Effector CD4-positive, alpha-beta T cell (primary cell): Measurements from ENCODE around the gene NACC2.

ENCODE experiments used
- DNase-seq: peaks from one replicate; pipeline ENCODE4 v3.0.0-alpha.2; 2020

NACC2 gene

DNA sequence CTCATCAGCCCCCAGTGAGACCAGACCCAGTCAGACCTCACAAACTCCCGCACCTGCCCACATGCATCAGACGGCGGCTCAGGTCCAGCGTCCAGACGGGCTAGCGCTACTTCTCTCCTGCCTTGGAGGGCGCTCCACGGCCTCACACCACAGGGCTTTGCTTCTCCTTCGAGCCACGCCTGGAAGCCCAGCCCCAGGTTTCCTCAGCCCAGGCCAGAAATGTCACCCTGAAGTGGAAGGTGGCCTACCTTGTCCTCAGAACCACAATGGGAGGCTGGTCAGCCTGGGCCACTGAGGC lies 2.8 kb downstream of the NACC2 start:
- DNase-seq, result no peak

DNA sequence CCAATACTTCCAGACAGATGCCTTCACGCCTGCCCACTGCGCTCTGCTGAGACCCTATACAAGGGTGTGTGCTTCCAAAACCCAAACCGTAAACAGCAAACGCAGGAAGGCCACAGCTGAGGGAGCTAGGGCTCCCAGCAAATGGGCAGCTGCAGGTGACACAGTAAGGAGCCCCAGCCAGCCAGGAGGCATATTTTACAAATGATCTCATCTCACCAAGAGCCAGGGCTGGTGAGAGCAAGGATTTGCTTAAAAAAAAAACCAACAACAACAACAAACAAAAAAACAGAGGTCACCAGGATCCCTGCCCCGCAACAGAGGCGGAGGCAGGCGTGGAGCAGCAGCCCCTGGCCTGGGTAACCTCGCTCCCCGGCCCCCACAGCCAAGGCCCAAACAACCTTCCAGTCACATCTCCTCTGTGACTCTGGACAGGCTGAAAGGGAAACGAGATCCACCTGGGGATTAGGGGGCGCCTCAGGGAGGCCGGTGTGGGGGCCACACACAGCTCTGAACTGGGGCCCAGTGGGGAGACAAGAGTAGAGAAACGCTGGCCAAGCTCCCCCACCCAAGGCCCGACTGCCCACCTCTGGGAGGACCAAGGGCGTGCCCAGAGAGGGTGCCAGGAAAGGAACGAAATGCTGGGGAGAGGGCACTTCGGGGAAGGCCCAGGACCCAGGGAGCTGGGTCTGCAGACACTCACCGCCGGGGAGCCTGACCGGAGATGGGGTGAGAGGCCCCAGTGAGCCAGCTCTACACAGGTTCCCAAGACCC lies 3.3 kb downstream of the NACC2 start:
- DNase-seq, result no peak

DNA sequence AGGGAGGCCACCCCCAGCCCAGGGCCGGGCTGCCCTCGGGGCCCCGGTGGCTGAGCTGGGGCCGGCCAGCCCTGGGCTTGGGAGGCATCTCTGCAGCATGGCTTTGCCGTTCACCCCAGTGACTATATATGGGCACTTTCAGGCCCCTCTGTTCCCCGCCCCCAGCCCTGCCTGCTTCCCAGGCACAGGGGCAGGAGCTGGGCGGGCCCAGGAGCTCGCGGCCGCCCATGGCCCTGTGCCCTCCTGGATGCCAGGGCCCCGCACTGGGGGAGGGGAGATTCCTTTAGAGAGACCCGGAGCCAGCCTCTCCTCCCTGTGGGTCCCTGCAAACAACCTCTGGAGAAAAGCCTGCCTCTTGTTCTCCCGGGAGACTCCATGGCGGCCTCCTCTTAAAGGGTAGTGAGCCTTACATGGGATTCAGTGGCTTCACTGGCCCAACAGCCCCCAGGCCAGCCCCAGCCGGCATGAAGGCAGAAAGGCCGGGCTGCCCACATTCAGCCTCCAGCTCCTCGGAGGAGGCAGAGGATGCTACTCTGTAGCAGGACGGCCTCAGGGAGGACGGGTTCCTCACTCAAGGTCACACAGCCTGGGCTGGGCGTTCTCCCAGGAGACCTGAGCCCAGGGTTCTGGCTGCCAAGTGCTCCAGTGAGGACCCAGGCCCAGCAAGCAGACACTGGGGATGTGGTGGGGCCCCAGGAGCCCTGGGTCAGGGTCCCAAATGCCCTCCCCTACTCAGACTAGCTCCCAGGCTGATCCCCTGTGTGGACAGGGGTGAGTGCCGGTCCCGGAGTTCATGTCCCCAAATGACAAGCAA lies 4.1 kb downstream of the NACC2 start:
- DNase-seq, result no peak

DNA sequence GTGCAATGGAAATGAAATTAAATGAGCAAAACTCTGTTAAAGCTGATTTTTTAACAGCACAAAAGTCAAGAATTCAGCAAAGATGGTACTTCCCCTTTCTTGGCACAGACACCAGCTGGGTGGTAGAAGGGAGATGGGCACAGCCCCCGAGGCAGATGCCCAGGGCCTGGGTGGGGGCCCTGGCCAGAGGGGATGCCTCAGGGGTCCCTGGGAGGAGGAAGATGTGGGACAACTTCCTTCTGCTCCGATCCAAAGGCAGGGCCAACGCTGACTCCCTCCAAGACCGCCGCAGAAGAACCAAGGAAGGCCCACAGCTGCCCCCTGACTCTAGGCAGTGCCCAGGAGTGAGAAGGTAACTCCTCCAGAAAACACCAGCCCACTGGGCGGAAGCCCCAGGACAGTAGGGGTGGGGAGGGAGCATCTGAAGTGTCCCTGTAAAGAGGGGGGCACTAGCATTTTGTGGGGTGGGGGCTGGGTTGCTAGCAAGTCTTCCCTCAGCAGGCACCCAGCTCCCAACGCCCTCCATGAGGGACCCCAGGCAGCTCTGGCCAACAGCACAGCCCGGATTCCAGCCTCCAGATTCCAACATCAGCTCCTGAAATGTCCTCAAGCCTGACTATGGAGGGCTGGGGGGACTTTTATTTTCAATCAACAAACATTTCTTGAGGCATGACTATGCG lies 4.9 kb downstream of the NACC2 start:
- DNase-seq, result no peak

DNA sequence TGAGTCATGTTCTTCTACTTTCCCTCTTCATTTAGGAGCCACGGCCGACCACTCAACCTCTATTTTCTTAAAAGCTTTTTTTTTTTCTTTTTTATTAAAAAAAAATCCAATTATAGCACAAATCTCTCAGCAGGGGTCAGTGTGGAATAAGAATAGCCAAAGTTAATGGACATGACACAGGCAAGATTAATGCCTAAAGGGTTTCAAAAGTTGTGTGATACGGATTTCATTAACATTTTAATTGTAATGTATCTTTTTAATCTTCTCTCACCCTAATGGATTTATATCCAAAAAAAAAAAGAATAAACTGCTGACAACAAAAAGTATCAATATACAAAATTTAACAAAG lies 5.4 kb downstream of the NACC2 start:
- DNase-seq, result no peak

DNA sequence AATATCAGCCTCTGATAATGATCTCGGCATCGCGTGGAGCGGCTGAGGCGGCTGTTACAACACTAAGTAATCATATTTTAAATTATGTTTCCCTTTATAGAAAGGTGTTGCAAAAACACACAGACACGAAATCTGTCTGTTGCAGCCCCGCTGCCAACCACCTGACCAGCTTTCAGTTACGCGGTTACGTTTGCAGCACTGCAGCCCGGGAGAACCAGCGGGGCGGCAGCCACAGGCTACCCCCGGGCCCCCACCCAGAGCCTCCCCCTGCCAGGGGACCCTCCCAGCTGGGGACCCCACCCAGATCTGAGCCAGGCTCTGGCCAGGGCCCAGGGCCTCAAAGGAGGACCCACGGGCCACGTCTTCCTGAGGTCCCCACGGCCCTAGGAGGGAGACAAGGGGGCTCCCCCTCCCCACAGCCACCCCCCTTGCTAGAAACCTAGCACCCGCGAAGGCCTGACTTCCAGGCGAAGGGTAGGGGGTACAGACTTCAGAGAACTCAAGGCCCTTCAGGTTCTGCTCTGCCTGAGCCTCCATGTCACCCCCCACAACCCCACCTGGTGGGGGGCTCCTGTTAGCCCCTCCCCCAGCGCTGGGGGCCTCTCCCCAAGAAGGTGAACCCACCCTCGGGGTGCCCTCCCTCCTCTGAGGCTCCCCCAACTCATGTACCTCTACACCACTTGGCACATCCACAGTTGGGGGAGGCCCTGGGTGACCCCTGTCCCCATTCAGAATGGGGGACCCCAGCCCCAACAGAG lies 6.0 kb downstream of the NACC2 start:
- no peak for DNase-seq

DNA sequence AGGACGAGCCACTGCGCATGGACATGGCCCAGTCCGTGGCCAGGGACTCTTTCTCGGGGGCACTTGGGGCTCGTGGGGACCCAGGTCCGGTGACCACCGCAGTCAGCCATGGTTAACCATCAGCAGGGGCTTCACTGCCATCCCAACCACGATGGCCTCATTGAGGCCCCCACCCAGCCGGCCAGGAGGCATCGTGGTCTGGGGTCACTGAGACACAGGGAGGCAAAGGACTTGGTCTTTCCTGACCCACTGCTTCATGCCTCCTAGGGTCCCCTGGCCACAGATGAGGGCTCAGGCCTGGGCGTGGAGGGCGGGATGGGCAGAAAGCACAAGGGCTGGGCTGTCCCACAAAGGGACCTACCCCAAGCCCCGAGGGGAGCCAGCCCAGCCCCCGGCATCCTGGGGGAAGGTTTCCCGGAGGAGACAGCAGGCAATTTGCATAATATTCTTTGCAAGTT lies 6.6 kb downstream of the NACC2 start:
- DNase-seq, result no peak

DNA sequence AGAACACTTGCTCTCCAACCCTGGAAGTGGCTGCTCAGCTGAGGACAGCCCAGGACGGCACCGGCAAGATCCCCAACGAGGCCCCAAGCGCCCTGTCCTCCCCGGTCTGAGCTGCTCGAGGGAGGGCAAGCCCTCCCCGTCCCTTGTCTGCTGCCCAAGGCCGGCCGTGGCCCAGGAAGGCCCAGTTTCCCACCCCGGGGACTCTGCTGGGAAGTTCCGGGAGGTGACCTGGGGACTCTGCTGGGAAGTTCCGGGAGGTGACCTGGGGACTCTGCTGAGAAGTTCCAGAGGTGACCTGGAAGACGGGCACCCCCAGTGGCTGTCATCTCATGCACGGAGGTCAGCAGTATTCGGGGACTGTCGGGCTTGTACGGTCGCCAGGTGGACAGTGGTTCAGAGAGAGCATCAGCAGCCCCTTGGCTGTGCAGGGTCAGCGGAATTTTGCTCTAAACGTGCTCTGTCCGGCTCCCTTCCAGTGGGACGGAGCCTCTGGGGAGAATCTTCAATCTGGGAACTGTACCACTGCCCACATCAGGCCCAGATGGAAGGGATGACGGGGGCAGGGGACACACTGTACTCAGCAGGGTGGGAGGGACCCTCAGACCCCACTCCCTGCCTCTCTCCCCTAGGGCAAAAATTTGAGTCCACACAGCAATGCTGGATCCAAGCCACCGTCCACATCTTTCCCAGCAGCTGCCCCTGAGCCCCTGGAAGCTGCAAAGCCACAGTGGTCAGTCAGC lies 7.2 kb downstream of the NACC2 start:
- DNase-seq, result no peak

DNA sequence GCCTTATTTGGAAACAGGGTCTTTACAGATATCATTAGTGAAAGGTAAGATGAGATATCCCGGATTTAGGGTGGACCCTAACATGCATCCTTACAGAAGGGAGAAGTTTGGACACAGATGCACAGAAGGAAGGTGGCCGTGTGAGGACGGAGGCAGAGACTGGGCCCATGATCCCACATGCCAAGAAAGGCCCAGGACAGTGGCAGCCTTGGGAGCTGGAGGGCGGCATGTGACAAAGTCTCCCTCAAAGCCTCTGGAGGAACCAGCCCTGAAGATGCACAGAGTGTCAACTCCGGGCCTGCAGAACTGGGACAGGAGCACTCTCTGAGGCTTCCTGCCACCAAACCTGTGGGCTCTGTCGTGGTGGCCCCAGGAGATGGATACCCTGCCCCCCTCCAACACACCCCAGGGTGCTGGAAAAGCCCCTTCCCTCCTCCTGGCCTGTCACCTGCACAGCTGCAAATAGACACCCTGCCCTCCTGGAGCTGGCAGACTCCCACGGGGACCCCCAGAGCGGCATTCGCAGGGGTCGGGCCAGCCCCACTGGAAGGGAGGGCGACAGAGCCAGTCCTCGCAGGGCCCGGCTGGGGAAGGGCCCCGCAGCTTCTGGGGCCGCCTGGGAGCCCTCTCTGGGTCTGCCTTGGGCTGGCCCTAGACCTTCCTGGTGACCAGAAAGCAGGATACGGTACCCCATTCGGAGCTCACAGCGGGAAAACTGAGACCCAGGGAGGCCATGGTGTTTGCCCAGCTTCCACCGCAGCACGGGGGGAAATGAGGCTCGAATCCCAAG lies 7.9 kb downstream of the NACC2 start:
- no peak for DNase-seq

DNA sequence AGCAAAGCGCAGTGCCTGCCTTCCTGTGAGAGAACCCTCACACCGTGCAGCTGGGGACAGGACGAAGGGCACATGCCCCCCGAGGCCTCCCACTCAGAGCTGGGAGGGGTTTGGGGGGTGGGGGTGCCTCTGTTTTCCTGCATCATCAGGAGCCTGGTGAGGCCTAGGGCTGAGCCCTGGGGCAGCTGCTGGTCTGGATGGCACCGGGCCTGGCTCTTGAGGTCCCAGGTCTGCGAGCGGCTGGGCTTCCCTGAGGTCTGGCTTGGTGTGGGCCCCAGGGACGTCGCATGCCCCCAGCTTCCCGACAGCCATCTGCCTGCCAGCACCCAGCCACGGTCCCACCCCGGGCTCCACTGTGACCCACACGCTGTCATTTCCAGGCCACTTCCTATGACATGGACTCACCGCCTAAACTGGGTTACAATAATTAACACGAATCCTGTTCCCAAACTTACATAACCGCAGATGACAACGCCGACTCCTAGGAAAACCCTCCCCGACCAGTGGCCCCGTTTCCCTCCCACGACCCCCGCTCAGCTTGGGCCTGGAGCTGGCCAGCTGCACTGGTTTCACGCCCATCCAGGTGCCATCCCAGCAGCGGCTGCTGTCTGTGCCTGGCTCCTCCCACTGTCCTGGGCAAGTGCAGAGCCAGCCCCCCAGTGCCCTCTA lies 8.7 kb downstream of the NACC2 start:
- no peak for DNase-seq

DNA sequence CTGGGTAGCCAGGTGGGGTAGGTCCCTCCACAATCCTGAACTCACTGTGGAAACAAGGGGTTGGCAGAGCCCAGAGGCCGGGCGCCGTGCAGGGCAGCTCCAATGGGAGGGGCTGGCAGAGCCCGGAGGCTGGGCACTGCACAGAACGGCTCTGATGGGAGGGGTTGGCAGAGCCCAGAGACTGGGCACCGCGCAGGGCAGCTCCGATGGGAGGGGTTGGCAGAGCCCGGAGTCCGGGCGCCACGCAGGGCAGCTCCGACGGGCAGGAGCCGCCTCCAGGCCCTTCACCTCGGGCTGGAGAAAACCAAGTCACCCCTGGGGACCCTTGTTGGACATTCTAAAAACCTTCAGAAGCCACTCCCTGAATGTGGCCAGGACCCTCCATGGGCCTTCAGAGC lies 9.3 kb downstream of the NACC2 start:
- DNase-seq, result no peak

DNA sequence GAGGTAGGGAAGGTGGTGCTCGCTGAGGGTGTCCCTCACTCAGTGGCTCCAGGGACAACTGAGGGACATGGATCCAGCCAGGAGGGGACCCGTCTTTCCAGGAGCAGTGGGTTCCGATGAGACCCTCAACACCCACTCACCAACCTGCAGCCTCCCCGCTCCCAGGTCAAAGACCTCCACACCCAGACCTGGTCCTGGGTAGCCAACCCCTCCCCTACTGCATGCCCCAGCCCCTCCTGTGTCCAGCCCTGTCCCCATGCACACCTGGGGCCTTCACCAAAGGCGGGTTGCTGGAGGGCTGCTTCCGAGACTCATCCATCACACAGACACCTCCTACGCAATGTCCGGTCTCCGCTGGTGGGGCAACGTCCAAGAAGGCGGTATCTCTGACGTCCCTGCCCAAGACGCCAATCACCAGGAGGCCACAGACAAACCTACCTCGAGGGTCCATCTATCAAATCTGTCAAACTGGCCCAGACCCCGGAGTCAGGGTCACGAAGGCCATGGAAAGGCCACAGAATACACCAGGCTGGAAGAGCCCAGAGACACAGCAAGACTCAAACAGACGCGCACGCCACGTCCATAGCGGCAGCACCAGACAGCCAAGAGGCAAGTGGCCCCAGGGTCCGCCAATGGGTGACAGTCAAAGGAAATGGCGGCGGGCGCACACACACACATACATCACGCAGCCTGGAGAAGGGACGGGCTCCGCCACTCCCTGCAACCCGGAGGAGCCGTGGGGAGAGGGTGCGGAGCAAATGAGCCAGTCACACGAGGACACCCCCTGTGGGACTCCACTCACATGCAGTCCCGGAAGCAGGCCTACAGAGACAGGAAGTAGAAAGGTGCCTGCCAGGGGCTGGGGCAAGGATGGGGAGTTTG lies 10.8 kb downstream of the NACC2 start:
- DNase-seq, result no peak

DNA sequence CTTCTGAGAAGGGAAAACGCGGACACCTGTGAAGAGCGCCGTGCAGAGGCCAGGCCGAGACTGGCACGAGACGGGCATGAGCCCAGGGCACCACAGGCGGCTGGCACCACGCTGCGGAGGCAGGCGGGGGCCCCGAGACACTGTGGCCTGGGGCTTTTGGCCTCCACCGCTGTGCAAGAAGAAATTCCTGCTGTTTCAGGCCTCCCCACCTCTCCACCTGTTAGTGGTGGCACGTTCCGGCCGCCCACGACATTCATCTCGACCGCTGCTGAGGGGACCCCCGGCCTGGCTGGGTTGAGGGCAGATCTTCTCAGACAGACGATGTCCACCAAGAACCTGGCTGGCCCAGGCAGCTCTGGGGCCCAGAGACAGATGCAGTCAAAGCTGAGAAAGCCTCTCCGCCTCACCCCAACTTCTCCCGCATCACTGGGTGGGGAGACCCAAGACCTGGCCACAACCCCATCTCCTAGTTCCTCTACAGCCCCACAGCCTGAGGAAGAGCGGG lies 11.5 kb downstream of the NACC2 start:
- DNase-seq, result no peak

DNA sequence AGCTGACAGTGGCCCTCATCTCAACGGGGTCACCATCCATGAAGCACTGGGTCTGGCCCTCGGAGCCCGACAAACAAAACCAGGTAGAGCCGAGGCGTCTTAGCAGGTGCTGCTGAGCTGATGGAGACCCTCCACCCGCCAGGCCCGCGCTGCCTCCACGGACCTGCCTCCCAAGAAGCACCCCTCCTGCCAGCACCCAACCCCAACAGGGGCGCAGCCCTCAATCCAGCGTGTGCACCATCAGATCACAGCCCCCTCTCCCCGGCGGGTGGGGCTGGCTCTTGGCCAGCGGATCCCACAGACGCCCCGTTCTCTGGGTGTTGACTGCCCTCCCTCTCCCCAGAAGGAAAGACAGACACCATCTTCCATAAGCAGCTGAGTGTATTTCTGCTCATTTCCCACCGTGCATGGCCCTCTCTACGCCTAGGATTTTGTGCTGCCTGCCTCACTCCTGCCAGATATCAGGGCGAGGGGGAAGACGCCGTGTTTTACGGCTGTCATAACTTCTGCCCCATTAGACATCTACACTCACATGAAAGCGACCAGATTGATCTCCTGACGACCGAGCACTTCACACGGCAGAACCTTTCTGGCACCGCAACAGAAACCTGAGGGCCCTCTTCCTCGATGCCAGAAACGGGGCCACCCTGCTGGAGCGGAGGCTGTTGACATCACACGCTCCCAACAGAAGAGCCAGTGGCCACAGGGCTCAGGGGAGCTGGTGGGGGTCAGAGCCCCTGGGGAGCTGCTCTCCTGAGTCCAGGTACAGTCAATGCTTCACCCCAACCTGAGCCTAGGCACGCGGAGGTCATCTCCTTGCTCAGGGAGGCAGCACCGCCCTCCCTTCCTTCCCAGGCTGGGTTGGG lies 12.4 kb downstream of the NACC2 start:
- DNase-seq, result no peak

DNA sequence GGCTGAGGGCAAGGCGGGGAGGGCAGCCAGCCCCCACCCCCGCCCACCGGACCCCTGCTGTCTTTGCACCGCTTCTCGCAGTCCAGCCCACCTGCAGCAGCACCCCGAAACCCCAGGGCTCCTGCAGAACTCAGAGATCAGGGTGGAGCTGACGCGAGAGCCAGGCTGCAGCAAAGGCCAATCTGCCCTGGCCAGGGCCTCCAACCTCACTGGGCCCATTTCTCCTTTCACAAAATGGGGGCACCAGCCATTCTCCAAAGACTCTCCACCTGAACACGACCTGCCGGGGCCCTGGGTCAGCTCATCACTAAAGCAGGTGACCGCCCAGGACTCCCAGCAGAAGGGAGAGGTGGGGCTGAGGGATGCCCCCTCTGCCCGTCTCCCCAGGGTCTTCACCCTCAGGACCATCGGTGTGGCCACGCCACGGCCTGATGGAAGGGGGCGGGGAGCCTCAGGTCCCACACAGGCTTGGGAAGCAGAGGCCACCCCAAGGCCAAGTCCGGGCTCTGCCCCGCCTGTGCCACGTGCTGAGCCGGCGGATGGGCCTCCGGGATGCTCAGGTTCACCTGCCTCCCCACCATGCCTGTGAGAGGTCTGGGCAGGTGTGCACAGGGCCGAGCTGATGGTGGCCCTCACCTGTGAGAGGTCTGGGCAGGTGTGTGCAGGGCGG lies 13.1 kb downstream of the NACC2 start:
- no peak for DNase-seq

DNA sequence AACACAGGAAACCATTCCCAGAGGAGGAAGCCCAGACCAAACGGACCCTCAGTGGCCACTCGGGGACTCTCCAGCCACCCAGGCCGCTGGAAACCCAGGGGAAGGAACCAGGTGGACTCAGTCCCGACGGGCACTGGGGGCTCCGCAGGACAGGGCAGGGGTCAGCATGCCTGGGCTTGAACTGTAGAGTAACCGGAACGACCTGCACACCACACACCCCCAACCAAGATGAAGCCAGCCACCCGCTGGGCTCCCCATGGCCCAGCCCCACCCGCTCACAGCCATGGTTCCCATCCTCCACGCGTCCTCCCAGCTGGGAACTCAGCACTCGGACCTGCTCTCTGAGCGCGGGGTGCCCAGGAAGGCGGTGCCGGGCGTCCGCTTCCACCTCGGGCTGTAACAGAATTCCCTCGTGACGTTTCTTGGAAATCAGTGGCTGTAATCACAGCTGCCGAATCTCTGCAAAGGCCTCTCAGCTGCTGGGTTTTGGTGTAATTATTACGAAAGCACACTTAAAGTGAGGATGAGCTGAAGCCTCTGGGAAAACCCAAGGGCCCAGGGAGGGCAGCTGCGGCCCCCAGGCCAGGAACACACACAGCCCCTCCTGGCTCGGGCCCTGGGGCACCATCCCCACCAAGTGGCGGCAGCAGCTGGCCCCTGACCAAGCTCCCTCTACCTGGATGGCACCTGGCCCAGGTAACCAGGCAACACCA lies 13.8 kb downstream of the NACC2 start:
- no peak for DNase-seq

DNA sequence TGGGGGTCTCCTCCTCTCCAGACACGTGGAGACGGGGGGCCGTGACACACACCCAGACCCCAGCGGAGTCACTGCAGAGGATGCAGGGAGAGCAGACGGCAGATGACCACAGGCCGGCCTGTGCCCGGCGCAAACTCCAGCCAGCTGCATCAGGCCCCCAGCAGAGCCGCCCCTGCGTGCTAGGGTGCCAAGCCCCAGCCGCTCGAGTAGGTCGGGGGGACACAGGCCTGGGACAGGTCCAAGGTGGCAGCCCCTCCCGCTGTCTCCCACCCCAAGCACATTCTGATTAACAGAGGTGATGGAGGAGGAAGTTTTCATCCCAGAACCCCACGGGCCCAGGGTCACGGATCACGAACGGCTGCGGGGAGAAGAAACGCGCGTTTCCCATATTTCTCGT lies 14.4 kb downstream of the NACC2 start:
- DNase-seq, result no peak

DNA sequence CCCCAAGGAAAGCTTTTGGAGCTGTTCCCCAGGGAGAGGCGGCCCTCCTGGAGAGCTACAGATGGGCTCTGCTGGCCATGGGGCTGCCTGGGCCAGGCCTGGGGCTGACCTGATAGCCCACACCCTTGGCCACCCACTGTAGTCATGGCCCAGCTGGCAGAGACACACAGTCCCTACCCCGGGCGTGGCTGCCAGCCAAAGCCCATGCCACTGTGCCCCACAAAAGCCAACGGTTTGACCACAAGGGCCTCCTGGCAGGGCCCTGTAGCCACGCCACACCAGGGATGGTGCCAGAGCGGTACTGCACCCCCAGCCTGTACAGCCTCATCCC lies 15.2 kb downstream of the NACC2 start:
- no peak for DNase-seq
